Body of pancreas (tissue), 4 donors: Measurements from ENCODE around the gene RC3H2. TPM values are rescaled to one million over a fixed set of nuclear protein-coding genes. Genes with fewer than 3 reads are reported as not detected.
"Not testable (repeated sequence)": the region's sequence is repeated elsewhere in the genome, so short reads cannot be mapped to it uniquely, and the experiment has no call there.

ENCODE experiments used
- ATAC-seq: fragments of 150-250 bp; one replicate; pipeline ENCODE4 v1.9.1; 2016
- DNase-seq, 4 donors: peaks; one replicate each; pipeline ENCODE4 v3.0.0-alpha.2; 2019
- H3K27ac ChIP-seq, 4 donors: fragments of 200-600 bp; sonication (generic); 1 replicate in 3 of 4; 2 replicates in 1 of 4; pipeline versions ENCODE4 v1.5.1 to v1.6.1; 2016 to 2019; ENCODE audit warnings: mild to moderate bottlenecking in 1 of 4, mixed read lengths in 1 of 4, moderate library complexity in 1 of 4
- H3K27me3 ChIP-seq, 2 donors: fragments of 200-600 bp; sonication (generic); one replicate each; pipeline ENCODE4 v1.6.0; 2016; ENCODE audit warnings: mild to moderate bottlenecking in 1 of 2
- H3K36me3 ChIP-seq, 2 donors: fragments of 200-600 bp; sonication (generic); replicated peaks in 1 of 2; 2 replicates each; pipeline ENCODE4 v1.5.1; 2016; ENCODE audit warnings: low read depth in 2 of 2; ENCODE audit not compliant: insufficient read depth in 1 of 2
- H3K4me1 ChIP-seq: fragments of 200-600 bp; sonication (generic); one replicate; pipeline ENCODE4 v1.6.0; 2016
- H3K4me3 ChIP-seq, 2 donors: fragments of 200-600 bp; sonication (generic); 1 replicate in 1 of 2; 2 replicates in 1 of 2; pipeline ENCODE4 v1.5.1; 2016 to 2019
- H3K9me3 ChIP-seq, 3 donors: fragments of 200-600 bp; sonication (generic); 1 replicate in 2 of 3; 2 replicates in 1 of 3; pipeline ENCODE4 v1.5.1; 2016
- CTCF ChIP-seq, 7 experiments: fragments of 450-650 bp in 4 of 7; fragments of 200-600 bp in 3 of 7; sonication (generic) in 3 of 7; IDR thresholded peaks; one replicate each; pipeline ENCODE4 v1.5.1; 2016 to 2019; ENCODE audit warnings: antibody characterized with exemption in 7 of 7
- POLR2A ChIP-seq, 3 donors: fragments of 450-650 bp; IDR thresholded peaks; one replicate each; pipeline ENCODE4 v1.6.1; 2016; ENCODE audit warnings: antibody characterized with exemption in 3 of 3, mild to moderate bottlenecking in 2 of 3
- WGBS, 2 donors: methylation state at CpG; one replicate each; pipeline ENCODE4 v1.1.5; 2017; 5-methylcytosine and 5-hydroxymethylcytosine counted together
- intact Hi-C: fragments of 100-400 bp; cut with DNase I; formaldehyde crosslinking; loops from one replicate; pipeline ENCODE4 v1.15.1; 2023
- total RNA-seq, 2 donors: library from RNA; depleted of rRNA; stranded (reverse); fragments of >200 nt; gene quantifications; one replicate each; pipeline ENCODE4 v1.1.0, GENCODE V29; 2016

RC3H2 gene
- total RNA-seq, 2 donors from 2014 or later, result 19.2 to 24.7 TPM

GRCh38 chr9:122814545-122814944 lies 90.6 kb downstream of the RC3H2 start:
- intact Hi-C loops, result loop anchor here (10.0 kb wide), 1 partner anchor 460 kb away; no protein-coding TSS in a partner anchor
- Histone ChIP-seq H3K27me3 (no peaks in the 10 kb centered on the region), H3K4me3 (no peak overlapping the region), H3K27ac (no peak overlapping the region), H3K36me3 (peaks cover 0 to 2% of the 10 kb centered on the region in 2 donors), H3K9me3 (no peaks in the 10 kb centered on the region), H3K4me1 (peaks cover 14% of the 10 kb centered on the region)
- TF ChIP-seq POLR2A (IDR thresholded peaks at IDR 0.05), result no peak
- TF ChIP-seq CTCF (IDR thresholded peaks at IDR 0.05), result no peak
- no peak for ATAC-seq
- WGBS, 2 donors, result 53 to 63% methylated on average over 5 to 6 of the region's 6 CpGs
- no peak for DNase-seq

- no peak for DNase-seq
- intact Hi-C loops, result loop anchor here (10.0 kb wide), 1 partner anchor 458 kb away; no protein-coding TSS in a partner anchor
- no peak overlapping the region for H3K4me3 ChIP-seq
- 56 to 70% methylated on average over 3 to 4 of the region's 4 CpGs for WGBS, 2 donors
- no peaks in the 10 kb centered on the region for H3K36me3 ChIP-seq
- H3K9me3 ChIP-seq, result no peaks in the 10 kb centered on the region
- H3K27ac ChIP-seq, result no peak overlapping the region
- TF ChIP-seq CTCF (IDR thresholded peaks at IDR 0.05) (no peak), POLR2A (IDR thresholded peaks at IDR 0.05) (no peak)
- no peaks in the 10 kb centered on the region for H3K27me3 ChIP-seq
- H3K4me1 ChIP-seq, result peaks cover 22% of the 10 kb centered on the region
- ATAC-seq, result no peak
Observed at GRCh38 chr9:122812736-122813135, 92.4 kb downstream of the RC3H2 start.

GRCh38 chr9:122810306-122810946 lies 94.7 kb downstream of the RC3H2 start:
- ATAC-seq, result peak; percentile 87
- H3K27ac ChIP-seq, result peak overlapping the region in 3 of 4 donors; percentile 38 to 54 (median 52)
- TF ChIP-seq POLR2A (IDR thresholded peaks at IDR 0.05), result no peak
- peak; percentile 50 to 90 (median 85) for TF ChIP-seq CTCF (IDR thresholded peaks at IDR 0.05)

GRCh38 chr9:122809261-122809660 lies 95.9 kb downstream of the RC3H2 start:
- peaks cover 17% of the 10 kb centered on the region for H3K4me1 ChIP-seq
- ATAC-seq, H3K4me3 ChIP-seq, DNase-seq, H3K36me3 ChIP-seq, H3K27me3 ChIP-seq, H3K9me3 ChIP-seq: not testable (repeated sequence)
- WGBS, 2 donors, result 17 to 34% methylated on average over 7 of the region's 7 CpGs
- peak overlapping the region in 3 of 4 donors; percentile 38 to 54 (median 52) for H3K27ac ChIP-seq
- intact Hi-C loops, result loop anchor here (5.0 to 10.0 kb wide), 2 partner anchors 342 to 694 kb away; no protein-coding TSS in a partner anchor

More at GRCh38 chr9:122810306-122810946, 94.7 kb downstream of the RC3H2 start:
- Histone ChIP-seq H3K36me3 (no peaks in the 10 kb centered on the region), H3K27me3 (no peaks in the 10 kb centered on the region), H3K4me1 (peaks cover 17% of the 10 kb centered on the region), H3K4me3 (no peak overlapping the region), H3K9me3 (no peaks in the 10 kb centered on the region)
- WGBS, 2 donors, result 2 to 4% methylated on average over 8 of the region's 8 CpGs
- intact Hi-C loops, result loop anchor here (10.0 kb wide), 1 partner anchor 456 kb away; no protein-coding TSS in a partner anchor
- DNase-seq, result peak; percentile 73 to 81 (median 79)

- H3K36me3 ChIP-seq, result no peaks in the 10 kb centered on the region
- no peaks in the 10 kb centered on the region for H3K9me3 ChIP-seq
- no peak overlapping the region for H3K4me3 ChIP-seq
- no peak overlapping the region for H3K27ac ChIP-seq
- no peak for DNase-seq
- H3K27me3 ChIP-seq, result no peaks in the 10 kb centered on the region
- intact Hi-C loops, result loop anchor here (5.0 to 10.0 kb wide), 2 partner anchors 341 to 693 kb away; no protein-coding TSS in a partner anchor
- ATAC-seq, result no peak
- 85 to 90% methylated on average over 3 of the region's 3 CpGs for WGBS, 2 donors
- peaks cover 17% of the 10 kb centered on the region for H3K4me1 ChIP-seq
- TF ChIP-seq POLR2A (IDR thresholded peaks at IDR 0.05), result no peak
- no peak for TF ChIP-seq CTCF (IDR thresholded peaks at IDR 0.05)
Observed at GRCh38 chr9:122808141-122808540, 97.0 kb downstream of the RC3H2 start.
